22Rv1 (cell line): ENCODE measurements around the gene ZNF225.
"Not testable (repeated sequence)": the region's sequence is repeated elsewhere in the genome, so short reads cannot be mapped to it uniquely, and the experiment has no call there.

Experiments
- H3K27ac ChIP-seq: fragments of 450-650 bp; 2 replicates; pipeline ENCODE4 v1.5.1; 2017
- ZFX ChIP-seq: fragments of 450-650 bp; IDR thresholded peaks from 2 replicates; pipeline ENCODE4 v1.6.1; 2017; ENCODE audit warnings: antibody characterized with exemption, borderline replicate concordance
- TF ChIP-seq, protein P1 (sequence below): fragments of 450-650 bp; IDR thresholded peaks from 2 replicates; pipeline ENCODE4 v1.5.1; 2017; ENCODE audit warnings: mild to moderate bottlenecking

Gene ZNF225

DNA sequence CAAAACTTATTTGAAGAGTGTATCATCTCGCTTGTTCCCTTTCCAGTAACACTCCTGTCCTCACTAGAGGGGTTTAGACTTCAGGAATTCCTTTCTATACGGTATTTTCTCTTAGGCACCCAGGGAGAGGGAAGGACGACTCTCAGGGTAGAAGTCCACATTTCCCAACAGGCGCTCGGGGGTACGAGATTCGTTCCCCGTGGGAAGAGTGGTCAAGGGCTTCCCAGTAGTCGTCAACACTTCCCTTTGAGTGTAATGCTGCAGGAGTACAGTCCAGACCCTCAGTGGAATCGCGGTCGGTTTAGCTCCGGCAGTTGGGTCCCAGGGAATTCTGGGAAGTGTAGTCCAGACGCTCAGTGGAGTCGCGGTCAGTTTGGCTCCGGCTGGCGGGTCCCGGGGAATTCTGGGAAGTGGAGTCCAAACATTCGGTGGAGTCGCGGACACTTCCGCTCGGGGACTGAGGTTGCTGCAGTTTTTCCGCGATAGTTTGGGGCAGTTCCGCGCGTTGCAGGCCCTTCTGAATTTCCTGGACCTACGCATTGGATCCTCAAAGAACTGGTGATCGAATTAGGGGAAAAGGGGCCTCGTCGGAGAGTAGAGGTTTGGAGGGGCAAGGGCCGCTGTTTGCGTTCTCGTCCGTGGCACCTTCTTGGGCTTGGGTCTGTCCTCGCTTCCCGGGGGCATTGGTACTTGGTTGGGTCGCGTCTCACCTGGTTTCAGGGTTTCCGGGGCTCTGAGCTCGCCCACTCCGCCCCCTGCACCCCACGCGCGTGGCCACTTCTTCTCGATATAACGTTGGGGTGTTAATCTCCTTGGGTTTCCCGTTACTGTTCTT, 19.1 kb upstream of the ZNF225 start, which contains the start of gene ZNF224:
Gene ZNF224, plus strand, starts transcription at position 431 of the 835 bp plus-strand sequence. CDS start 3,513 bp downstream, outside the sequence.
- TF ChIP-seq, protein P1, sequence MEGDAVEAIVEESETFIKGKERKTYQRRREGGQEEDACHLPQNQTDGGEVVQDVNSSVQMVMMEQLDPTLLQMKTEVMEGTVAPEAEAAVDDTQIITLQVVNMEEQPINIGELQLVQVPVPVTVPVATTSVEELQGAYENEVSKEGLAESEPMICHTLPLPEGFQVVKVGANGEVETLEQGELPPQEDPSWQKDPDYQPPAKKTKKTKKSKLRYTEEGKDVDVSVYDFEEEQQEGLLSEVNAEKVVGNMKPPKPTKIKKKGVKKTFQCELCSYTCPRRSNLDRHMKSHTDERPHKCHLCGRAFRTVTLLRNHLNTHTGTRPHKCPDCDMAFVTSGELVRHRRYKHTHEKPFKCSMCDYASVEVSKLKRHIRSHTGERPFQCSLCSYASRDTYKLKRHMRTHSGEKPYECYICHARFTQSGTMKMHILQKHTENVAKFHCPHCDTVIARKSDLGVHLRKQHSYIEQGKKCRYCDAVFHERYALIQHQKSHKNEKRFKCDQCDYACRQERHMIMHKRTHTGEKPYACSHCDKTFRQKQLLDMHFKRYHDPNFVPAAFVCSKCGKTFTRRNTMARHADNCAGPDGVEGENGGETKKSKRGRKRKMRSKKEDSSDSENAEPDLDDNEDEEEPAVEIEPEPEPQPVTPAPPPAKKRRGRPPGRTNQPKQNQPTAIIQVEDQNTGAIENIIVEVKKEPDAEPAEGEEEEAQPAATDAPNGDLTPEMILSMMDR = no peak
- no peak for TF ChIP-seq ZFX
- H3K27ac ChIP-seq = peak within 1 kb of the TSS; percentile 53

- H3K27ac ChIP-seq = no peak overlapping the region
- TF ChIP-seq ZFX = no peak
- TF ChIP-seq, protein P1 = no peak
Observed at GRCh38 chr19:44107751-44108150, 5.4 kb upstream of the ZNF225 start.

- H3K27ac ChIP-seq = no peak overlapping the region
- TF ChIP-seq, protein P1 = no peak
- TF ChIP-seq ZFX = no peak
Observed at GRCh38 chr19:44109458-44109857, 3.7 kb upstream of the ZNF225 start.

DNA sequence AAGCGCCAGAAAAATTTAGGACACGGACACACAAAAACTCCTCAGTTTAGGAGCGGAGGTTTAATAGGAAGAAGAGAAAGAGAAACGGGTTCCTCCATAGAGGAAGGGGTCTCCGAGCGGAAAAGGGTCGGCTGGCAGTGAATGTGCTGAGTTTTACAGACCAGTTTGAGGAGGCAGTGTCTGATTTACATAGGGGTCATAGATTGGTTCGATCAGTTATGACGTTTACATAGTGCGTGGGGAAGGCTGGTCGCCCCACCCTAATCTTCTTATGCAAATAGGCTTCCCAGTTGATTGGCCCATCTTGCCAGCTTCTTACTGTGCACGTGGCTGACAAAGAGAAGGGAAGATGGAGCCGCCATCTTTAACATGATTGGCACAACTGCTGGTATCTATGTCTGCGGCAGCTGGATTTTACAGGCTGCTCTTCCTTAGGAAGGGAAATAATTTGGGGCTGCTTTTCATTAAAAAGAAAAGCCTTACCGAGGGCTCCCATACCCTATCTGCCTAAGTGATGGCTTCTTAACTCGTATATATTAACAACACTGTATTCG, 1.2 kb upstream of the ZNF225 start:
- no peak for TF ChIP-seq ZFX
- TF ChIP-seq, protein P1 = no peak
- peak overlapping the region; percentile 65 for H3K27ac ChIP-seq

DNA sequence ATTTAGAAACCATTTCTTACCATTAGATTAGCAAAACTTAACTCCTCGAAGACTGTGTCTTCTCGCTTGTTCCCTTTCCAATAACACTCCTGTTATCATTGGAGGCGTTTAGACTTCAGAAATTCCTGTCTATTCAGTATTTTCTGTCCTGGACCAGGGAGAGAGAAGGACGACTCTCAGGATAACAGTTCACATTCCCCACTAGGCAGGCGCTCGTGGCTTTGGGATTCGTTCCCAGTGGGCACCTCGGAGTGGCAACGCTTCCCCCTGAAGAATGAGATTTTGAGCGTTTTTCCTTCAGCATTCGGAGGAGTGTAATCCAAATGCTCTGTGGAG, 429 bp upstream of the ZNF225 start:
- no peak for TF ChIP-seq ZFX
- TF ChIP-seq, protein P1 = no peak
- H3K27ac ChIP-seq = peak overlapping the region; percentile 65

GRCh38 chr19:44113784-44114390, 688 bp downstream of the ZNF225 start:
- H3K27ac ChIP-seq = peak overlapping the region; percentile 65; the same call in 1 of the 2 replicates
- TF ChIP-seq, protein P1 = no peak
- TF ChIP-seq ZFX = no peak

- H3K27ac ChIP-seq = not testable (repeated sequence)
Observed at GRCh38 chr19:44121162-44121561, 8.0 kb downstream of the ZNF225 start.
